ENCODE data around the gene ARPC5L. TPM values are rescaled to one million over a fixed set of nuclear protein-coding genes. Genes with fewer than 3 reads are reported as not detected.

The ARPC5L gene
- total and polyA plus RNA-seq, 2 of the 8 experiments (the other 6 are each of a cell fraction or from before 2014, with no cell fraction given): 34.1 to 50.6 TPM

- TF ChIP-seq ATF2 (IDR thresholded peaks at IDR 0.05; ENCODE audit: low read length): no peak
- no peak for TF ChIP-seq CHD1 (IDR thresholded peaks at IDR 0.05; ENCODE audit: low read depth, low read length)
These were observed 30.1 kb upstream of the ARPC5L start (continued) for GRCh38 chr9:124831642-124832364.

Data from H1 (cell line).